ENCODE measurements around the gene TENT4A. TPM values are rescaled to one million over a fixed set of nuclear protein-coding genes. Genes with fewer than 3 reads are reported as not detected.

Gene TENT4A
- total RNA-seq, 6 experiments from 2014 or later, result 8.5 to 23.1 (median 13.2) TPM

- Histone ChIP-seq H3K36me3 (no peaks in the 10 kb centered on the region), H3K4me1 (no peaks in the 10 kb centered on the region), H3K27me3 (no peaks in the 10 kb centered on the region), H3K9me3 (no peaks in the 10 kb centered on the region), H3K27ac (no peak overlapping the region), H3K4me3 (no peak overlapping the region)
- WGBS (ENCODE audit: insufficient coverage, low coverage, low lambda C conversion rate, missing lambda C conversion rate), result 69% methylated on average over 9 of the region's 9 CpGs
- intact Hi-C loops (cut with DNase I), result no loop called here
- DNase-seq (no peak), ATAC-seq (no peak)
- TF ChIP-seq, protein P1, sequence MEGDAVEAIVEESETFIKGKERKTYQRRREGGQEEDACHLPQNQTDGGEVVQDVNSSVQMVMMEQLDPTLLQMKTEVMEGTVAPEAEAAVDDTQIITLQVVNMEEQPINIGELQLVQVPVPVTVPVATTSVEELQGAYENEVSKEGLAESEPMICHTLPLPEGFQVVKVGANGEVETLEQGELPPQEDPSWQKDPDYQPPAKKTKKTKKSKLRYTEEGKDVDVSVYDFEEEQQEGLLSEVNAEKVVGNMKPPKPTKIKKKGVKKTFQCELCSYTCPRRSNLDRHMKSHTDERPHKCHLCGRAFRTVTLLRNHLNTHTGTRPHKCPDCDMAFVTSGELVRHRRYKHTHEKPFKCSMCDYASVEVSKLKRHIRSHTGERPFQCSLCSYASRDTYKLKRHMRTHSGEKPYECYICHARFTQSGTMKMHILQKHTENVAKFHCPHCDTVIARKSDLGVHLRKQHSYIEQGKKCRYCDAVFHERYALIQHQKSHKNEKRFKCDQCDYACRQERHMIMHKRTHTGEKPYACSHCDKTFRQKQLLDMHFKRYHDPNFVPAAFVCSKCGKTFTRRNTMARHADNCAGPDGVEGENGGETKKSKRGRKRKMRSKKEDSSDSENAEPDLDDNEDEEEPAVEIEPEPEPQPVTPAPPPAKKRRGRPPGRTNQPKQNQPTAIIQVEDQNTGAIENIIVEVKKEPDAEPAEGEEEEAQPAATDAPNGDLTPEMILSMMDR (IDR thresholded peaks at IDR 0.05), result no peak
- no peak for TF ChIP-seq POLR2A (IDR thresholded peaks at IDR 0.05)
Observed at GRCh38 chr5:6687505-6687904, 25.7 kb upstream of the TENT4A start.

- ATAC-seq (no peak), DNase-seq (no peak)
- no peaks in the 10 kb centered on the region for H3K27me3 ChIP-seq
- whole genome bisulfite sequencing (ENCODE audit: insufficient coverage, low coverage, low lambda C conversion rate, missing lambda C conversion rate), result 57% methylated on average over 1 of the region's 1 CpG
- no peak overlapping the region for H3K27ac ChIP-seq
- TF ChIP-seq, protein P1 (IDR thresholded peaks at IDR 0.05), result no peak
- no peak for TF ChIP-seq POLR2A (IDR thresholded peaks at IDR 0.05)
- no peaks in the 10 kb centered on the region for H3K9me3 ChIP-seq
- intact Hi-C loops (cut with DNase I), result no loop called here
- H3K4me1 ChIP-seq, result no peaks in the 10 kb centered on the region
- no peak overlapping the region for H3K4me3 ChIP-seq
- H3K36me3 ChIP-seq, result no peaks in the 10 kb centered on the region
Observed at GRCh38 chr5:6692906-6693305, 20.3 kb upstream of the TENT4A start.

- WGBS (ENCODE audit: insufficient coverage, low coverage, low lambda C conversion rate, missing lambda C conversion rate), result 67% methylated on average over 1 of the region's 1 CpG
- Histone ChIP-seq H3K4me3 (no peak overlapping the region), H3K36me3 (no peaks in the 10 kb centered on the region), H3K27me3 (no peaks in the 10 kb centered on the region), H3K9me3 (no peaks in the 10 kb centered on the region), H3K4me1 (no peaks in the 10 kb centered on the region), H3K27ac (no peak overlapping the region)
- intact Hi-C loops (cut with DNase I), result no loop called here
- ATAC-seq (no peak), DNase-seq (no peak)
- no peak for TF ChIP-seq POLR2A (IDR thresholded peaks at IDR 0.05)
- TF ChIP-seq, protein P1 (IDR thresholded peaks at IDR 0.05), result no peak
Observed at GRCh38 chr5:6698696-6699095, 14.5 kb upstream of the TENT4A start.

DNA sequence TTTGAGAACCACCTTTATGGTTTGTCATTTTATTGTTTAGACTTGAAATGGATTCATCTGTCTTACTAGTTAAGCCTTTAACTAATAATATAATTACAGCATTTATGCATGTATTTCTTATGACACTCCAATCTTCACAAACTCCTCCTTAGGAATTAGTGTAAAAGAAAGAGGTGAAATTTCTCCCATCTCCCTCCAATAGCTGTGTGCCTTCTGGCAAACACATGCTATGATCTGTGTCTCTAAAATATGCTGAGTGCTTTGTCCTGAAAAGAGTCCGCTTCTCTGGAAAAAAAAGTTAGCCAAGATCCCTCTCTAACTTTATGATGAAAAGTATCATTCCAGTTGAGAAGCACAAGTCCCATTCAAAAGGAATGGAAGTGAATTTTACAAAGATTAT lies 13.9 kb upstream of the TENT4A start:
- Histone ChIP-seq H3K27ac (no peak overlapping the region), H3K27me3 (no peaks in the 10 kb centered on the region), H3K4me3 (no peak overlapping the region), H3K36me3 (no peaks in the 10 kb centered on the region), H3K4me1 (no peaks in the 10 kb centered on the region), H3K9me3 (no peaks in the 10 kb centered on the region)
- TF ChIP-seq POLR2A (IDR thresholded peaks at IDR 0.05), result no peak
- TF ChIP-seq, protein P1 (IDR thresholded peaks at IDR 0.05), result no peak
- ATAC-seq (no peak), DNase-seq (no peak)
- WGBS (ENCODE audit: insufficient coverage, low coverage, low lambda C conversion rate, missing lambda C conversion rate), result 83% methylated on average over 1 of the region's 1 CpG
- intact Hi-C loops (cut with DNase I), result no loop called here

Measured in right lobe of liver (tissue), 6 donors.